ENCODE results near the gene TGFA. TPM values are rescaled to one million over a fixed set of nuclear protein-coding genes. Genes with fewer than 3 reads are reported as not detected.

Gene TGFA
- polyA plus RNA-seq, 4 donors: 6.3 to 10.7 (median 9.3) TPM

Other genes starting within 250 kb of the TGFA start
- gene ADD2, start 214.4 kb upstream of the TGFA start, polyA plus RNA-seq: 1 to 10 TPM in 1 of 4 donors, under 1 TPM in 2, not detected in 1; under 0.01 to 1.7 (median 0.25) TPM
- not detected for gene FIGLA, start 236.8 kb upstream of the TGFA start, polyA plus RNA-seq

All from small intestine (tissue), 4 donors.